B cell (primary cell): ENCODE results near the gene SNX14. TPM values are rescaled to one million over a fixed set of nuclear protein-coding genes. Genes with fewer than 3 reads are reported as not detected.

ENCODE experiments used
- ATAC-seq: fragments of 200-7000 bp; cut with Tn5 transposase; one replicate; pipeline ENCODE4 v1.10.0; 2021; ENCODE audit warnings: low read depth, mild to moderate bottlenecking, moderate number of reproducible peaks, moderate library complexity
- CTCF ChIA-PET: fragments of 350-600 bp; sonication (Branson Sonifier 250); formaldehyde crosslinking; loops from one replicate; lab custom pipeline; 2021; ENCODE audit warnings: antibody characterized with exemption, inconsistent platforms; lab: Charles Lee
- POLR2A ChIA-PET: fragments of 350-600 bp; sonication (Branson Sonifier 250); formaldehyde crosslinking; loops from one replicate; lab custom pipeline; 2021; ENCODE audit warnings: antibody characterized with exemption; lab: Charles Lee
- DNase-seq: peaks from one replicate; pipeline ENCODE4 v3.0.0; 2013
- H2AFZ ChIP-seq: 2 replicates; pipeline ENCODE4 v1.6.1; 2012; ENCODE audit warnings: mild to moderate bottlenecking, low read depth, low read length; ENCODE audit not compliant: insufficient read depth, poor library complexity, severe bottlenecking
- H3K27ac ChIP-seq, 2 donors: 1 replicate in 1 of 2; 2 replicates in 1 of 2; pipeline ENCODE4 v1.5.1; 2012 to 2013; ENCODE audit warnings: low read length in 2 of 2, mild to moderate bottlenecking in 2 of 2, moderate library complexity in 1 of 2
- H3K27me3 ChIP-seq, 4 experiments: fragments of 200-600 bp in 1 of 4; sonication (generic) in 1 of 4; replicated peaks in 1 of 4; 1 replicate in 2 of 4; 2 replicates in 2 of 4; pipeline versions ENCODE4 v1.6.1 to v1.7.0; 2013 to 2016; ENCODE audit warnings: low read length in 3 of 4, mild to moderate bottlenecking in 2 of 4, mixed read lengths in 1 of 4, moderate library complexity in 1 of 4; ENCODE audit not compliant: insufficient read depth in 4 of 4, control insufficient read depth in 3 of 4; ENCODE audit errors: control extremely low read depth in 1 of 4
- H3K36me3 ChIP-seq, 2 experiments: replicated peaks in 1 of 2; 1 replicate in 1 of 2; 2 replicates in 1 of 2; pipeline versions ENCODE4 v1.6.1 to v1.7.1; 2013; ENCODE audit warnings: low read length in 1 of 2; ENCODE audit not compliant: insufficient read depth in 2 of 2, control insufficient read depth in 1 of 2; ENCODE audit errors: control extremely low read depth in 1 of 2, extremely low read depth in 1 of 2
- H3K4me1 ChIP-seq, 2 donors: fragments of 200-600 bp in 1 of 2; sonication (generic) in 1 of 2; 1 replicate in 1 of 2; 2 replicates in 1 of 2; pipeline versions ENCODE4 v1.5.1 to v1.6.1; 2013 to 2017; ENCODE audit warnings: low read length in 2 of 2; ENCODE audit not compliant: control insufficient read depth in 2 of 2, insufficient read depth in 2 of 2
- H3K4me2 ChIP-seq: replicated peaks from 2 replicates; pipeline ENCODE3; 2012; ENCODE audit warnings: mild to moderate bottlenecking, low read depth, low read length; ENCODE audit not compliant: poor library complexity, severe bottlenecking
- H3K4me3 ChIP-seq, 5 experiments: fragments of 200-600 bp in 1 of 5; sonication (generic) in 1 of 5; 1 replicate in 3 of 5; 2 replicates in 2 of 5; pipeline versions ENCODE4 v1.5.1 to v1.7.0; 2011 to 2016; ENCODE audit warnings: low read length in 4 of 5, mild to moderate bottlenecking in 4 of 5, low read depth in 2 of 5, control low read depth in 1 of 5, moderate library complexity in 1 of 5; ENCODE audit not compliant: insufficient read depth in 1 of 5; ENCODE audit errors: control extremely low read depth in 1 of 5, extremely low read depth in 1 of 5
- H3K79me2 ChIP-seq: fragments of 200-600 bp; sonication (generic); one replicate; pipeline ENCODE4 v1.6.0; 2016; ENCODE audit warnings: low read length; ENCODE audit not compliant: control insufficient read depth, insufficient read depth
- H3K9ac ChIP-seq: fragments of 200-600 bp; sonication (generic); 2 replicates; pipeline ENCODE4 v1.6.1; 2017; ENCODE audit warnings: mild to moderate bottlenecking, low read length, moderate library complexity
- H3K9me3 ChIP-seq, 3 donors: one replicate each; pipeline versions ENCODE4 v1.6.1 to v1.7.1; 2013; ENCODE audit warnings: low read length in 2 of 3; ENCODE audit not compliant: control insufficient read depth in 2 of 3, insufficient read depth in 1 of 3; ENCODE audit errors: control extremely low read depth in 1 of 3
- H4K20me1 ChIP-seq: 2 replicates; pipeline ENCODE4 v1.6.0; 2012; ENCODE audit warnings: mild to moderate bottlenecking, low read length; ENCODE audit not compliant: insufficient read depth, control insufficient read depth, poor library complexity, severe bottlenecking
- H3K27ac Mint-ChIP-seq: one replicate; pipeline ENCODE4 v1.8.0; 2021; ENCODE audit warnings: mixed read lengths
- H3K27me3 Mint-ChIP-seq: one replicate; pipeline ENCODE4 v1.8.0; 2021; ENCODE audit warnings: mixed read lengths
- H3K4me1 Mint-ChIP-seq: one replicate; pipeline ENCODE4 v1.8.0; 2021; ENCODE audit warnings: mixed read lengths
- H3K4me3 Mint-ChIP-seq: one replicate; pipeline ENCODE4 v1.8.0; 2021; ENCODE audit warnings: mixed read lengths
- H3K9me3 Mint-ChIP-seq: one replicate; pipeline ENCODE4 v1.8.0; 2022; ENCODE audit warnings: mixed read lengths; ENCODE audit not compliant: insufficient read depth
- EZH2 ChIP-seq: IDR thresholded peaks from 2 replicates; pipeline ENCODE4 v1.6.1; 2012; ENCODE audit warnings: borderline replicate concordance, low read depth, mild to moderate bottlenecking, moderate library complexity, low read length; ENCODE audit not compliant: insufficient read depth, poor library complexity, severe bottlenecking
- WGBS: methylation state at CpG from one replicate; pipeline ENCODE4 v1.1.5; 2013; ENCODE audit warnings: missing lambda C conversion rate; ENCODE audit not compliant: insufficient coverage; 5-methylcytosine and 5-hydroxymethylcytosine counted together
- intact Hi-C: fragments of 100-400 bp; cut with micrococcal nuclease; formaldehyde crosslinking; loops from one replicate; pipeline ENCODE4 v1.10.0; 2022
- polyA plus RNA-seq: library from polyadenylated mRNA; depleted of rRNA; stranded (reverse); fragments of >200 nt; gene quantifications from 2 replicates; pipeline ENCODE4 v1.2.3, GENCODE V29; 2012
- total RNA-seq, 2 donors: library from RNA; stranded (reverse); fragments of 120-200 nt in 1 of 2; gene quantifications; 1 replicate in 1 of 2; 2 replicates in 1 of 2; pipeline versions ENCODE4 v1.2.3 to v1.2.4, GENCODE V29; 2013 to 2022
- TF ChIP-seq, protein P1 (sequence below): fragments of 200-600 bp; IDR thresholded peaks from one replicate; pipeline ENCODE4 v1.8.0; 2022; ENCODE audit warnings: antibody characterized with exemption, mild to moderate bottlenecking

SNX14 gene
- total and polyA plus RNA-seq, 2 donors (not counting 1 experiment from before 2014, with no cell fraction given): 36.9 to 80.0 TPM

DNA sequence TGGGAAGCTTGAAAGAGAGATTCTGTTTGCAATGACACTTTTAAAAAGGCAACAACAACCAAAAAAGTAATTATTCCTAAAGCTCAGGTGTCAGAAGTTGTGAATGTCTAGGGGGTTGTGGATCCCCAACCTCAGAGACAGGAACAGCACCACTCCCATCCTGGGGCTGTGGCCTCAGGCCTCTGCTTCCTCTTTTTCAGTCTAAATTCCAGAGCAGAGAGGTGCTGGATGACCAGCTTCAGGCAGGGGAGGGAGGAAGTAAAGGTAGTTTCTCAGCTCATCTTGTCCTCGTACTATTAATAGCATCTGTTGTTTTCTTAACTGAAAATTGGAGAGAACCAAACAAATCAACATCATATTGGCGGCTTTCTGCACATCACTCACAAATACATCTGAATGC is 135.5 kb downstream of the SNX14 start:
- Histone ChIP-seq H3K4me3 (no peak overlapping the region), H3K9ac (no peak overlapping the region), H3K36me3 (no peaks in the 10 kb centered on the region), H3K4me1 (peaks cover 45 to 80% of the 10 kb centered on the region in 2 donors), H4K20me1 (no peaks in the 10 kb centered on the region), H2AFZ (no peak overlapping the region), H3K4me2 (peak overlapping the region; percentile 52), H3K27me3 (peaks cover 0 to 3% (median 0%) of the 10 kb centered on the region in 4 experiments), H3K27ac (peak overlapping the region; percentile 54 to 72), H3K9me3 (no peaks in the 10 kb centered on the region), H3K79me2 (peaks cover 39% of the 10 kb centered on the region)
- ChIA-PET POLR2A (interaction anchor here (2.5 kb wide), 1 partner anchor 8 kb away, joined by 6 read pairs; the partner anchor contains the start of gene NT5E), CTCF (interaction anchor here (3.1 to 3.9 kb wide), 2 partner anchors 8 to 25 kb away, joined by 15 to 17 read pairs; partner anchors contain the start of gene NT5E)
- Mint-ChIP-seq H3K9me3 (no peaks in the 10 kb centered on the region), H3K27ac (peak overlapping the region; percentile 64), H3K27me3 (peaks cover 8% of the 10 kb centered on the region), H3K4me1 (peaks cover 93% of the 10 kb centered on the region), H3K4me3 (peak overlapping the region; percentile 40)
- no peak for TF ChIP-seq EZH2
- TF ChIP-seq, protein P1, sequence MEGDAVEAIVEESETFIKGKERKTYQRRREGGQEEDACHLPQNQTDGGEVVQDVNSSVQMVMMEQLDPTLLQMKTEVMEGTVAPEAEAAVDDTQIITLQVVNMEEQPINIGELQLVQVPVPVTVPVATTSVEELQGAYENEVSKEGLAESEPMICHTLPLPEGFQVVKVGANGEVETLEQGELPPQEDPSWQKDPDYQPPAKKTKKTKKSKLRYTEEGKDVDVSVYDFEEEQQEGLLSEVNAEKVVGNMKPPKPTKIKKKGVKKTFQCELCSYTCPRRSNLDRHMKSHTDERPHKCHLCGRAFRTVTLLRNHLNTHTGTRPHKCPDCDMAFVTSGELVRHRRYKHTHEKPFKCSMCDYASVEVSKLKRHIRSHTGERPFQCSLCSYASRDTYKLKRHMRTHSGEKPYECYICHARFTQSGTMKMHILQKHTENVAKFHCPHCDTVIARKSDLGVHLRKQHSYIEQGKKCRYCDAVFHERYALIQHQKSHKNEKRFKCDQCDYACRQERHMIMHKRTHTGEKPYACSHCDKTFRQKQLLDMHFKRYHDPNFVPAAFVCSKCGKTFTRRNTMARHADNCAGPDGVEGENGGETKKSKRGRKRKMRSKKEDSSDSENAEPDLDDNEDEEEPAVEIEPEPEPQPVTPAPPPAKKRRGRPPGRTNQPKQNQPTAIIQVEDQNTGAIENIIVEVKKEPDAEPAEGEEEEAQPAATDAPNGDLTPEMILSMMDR: no peak
- intact Hi-C loops: loop anchor here (1.0 to 10.0 kb wide), 2 partner anchors 8 to 217 kb away; partner anchors contain the start of gene NT5E
- no CpG with 5 or more reads among the region's 2 CpGs for WGBS
- ATAC-seq: peak; percentile 28
- DNase-seq: no peak

GRCh38 chr6:85456782-85457181 is 136.9 kb downstream of the SNX14 start:
- ChIA-PET POLR2A (no interaction called here), CTCF (interaction anchor here (1.2 to 3.9 kb wide), 2 partner anchors 26 to 102 kb away, joined by 3 to 17 read pairs; no protein-coding TSS in a partner anchor)
- Histone ChIP-seq H3K4me1 (peaks cover 45 to 82% of the 10 kb centered on the region in 2 donors), H3K9ac (no peak overlapping the region), H3K4me3 (no peak overlapping the region), H3K4me2 (no peak overlapping the region), H4K20me1 (no peaks in the 10 kb centered on the region), H2AFZ (no peak overlapping the region), H3K36me3 (no peaks in the 10 kb centered on the region), H3K79me2 (peaks cover 50% of the 10 kb centered on the region), H3K9me3 (no peaks in the 10 kb centered on the region), H3K27me3 (peaks cover 0 to 5% (median under 1%) of the 10 kb centered on the region in 4 experiments), H3K27ac (no peak overlapping the region)
- Mint-ChIP-seq H3K27me3 (peaks cover 9% of the 10 kb centered on the region), H3K9me3 (no peaks in the 10 kb centered on the region), H3K4me3 (no peak overlapping the region), H3K4me1 (peaks cover 94% of the 10 kb centered on the region), H3K27ac (peak overlapping the region; percentile 64)
- DNase-seq: no peak
- 100% methylated on average over 3 of the region's 4 CpGs for WGBS
- intact Hi-C loops: loop anchor here (10.0 kb wide), 1 partner anchor 218 kb away; no protein-coding TSS in a partner anchor
- TF ChIP-seq, protein P1: no peak
- TF ChIP-seq EZH2: no peak
- ATAC-seq: no peak
